OCI-LY3 (cell line): ENCODE data around the gene CPZ.

ENCODE experiments used
- CTCF ChIP-seq: fragments of 200-600, 300-600 bp; sonication (generic); IDR thresholded peaks from 2 replicates; pipeline ENCODE4 v1.5.1; 2014; ENCODE audit warnings: antibody characterized with exemption, low read length, low read depth
- EZH2phosphoT487 ChIP-seq: fragments of 200-600 bp; shearing (Covaris generic); IDR thresholded peaks from 2 replicates; pipeline ENCODE4 v1.6.1; 2018; ENCODE audit warnings: antibody characterized with exemption, mixed run types, low read depth

- TF ChIP-seq CTCF, result no peak
- TF ChIP-seq EZH2phosphoT487, result no peak
Observed at GRCh38 chr4:8639021-8639420, 46.5 kb downstream of the CPZ start.
